ENCODE results near the gene KNDC1.

- TF ChIP-seq TAF1 (IDR thresholded peaks at IDR 0.05; ENCODE audit: borderline replicate concordance, insufficient read depth, low read length) (no peak), POLR2AphosphoS5 (IDR thresholded peaks at IDR 0.05; ENCODE audit: low read depth, low read length) (no peak), REST (IDR thresholded peaks at IDR 0.05; ENCODE audit: insufficient read depth in 1 of 2, low read depth in 2 of 2, low read length in 2 of 2) (no peak)
These were observed 108.5 kb downstream of the KNDC1 start for GRCh38 chr10:133268532-133268931.
